Measurements from ENCODE around the gene MPG.

GRCh38 chr16:38941-39892 lies 38.8 kb upstream of the MPG start:
- TF ChIP-seq REST (IDR thresholded peaks at IDR 0.05), result no peak
- no peak for TF ChIP-seq CTCF (IDR thresholded peaks at IDR 0.05; ENCODE audit: low read depth, low read length, missing input control)
- TF ChIP-seq MAX (IDR thresholded peaks at IDR 0.05), result no peak
- TF ChIP-seq JUND (IDR thresholded peaks at IDR 0.05), result no peak

All from liver (tissue), 3 donors.